Measurements from ENCODE around the gene AFF3. TPM values are rescaled to one million over a fixed set of nuclear protein-coding genes. Genes with fewer than 3 reads are reported as not detected.

Gene AFF3
- total and polyA plus RNA-seq, 10 donors, result 6.0 to 92.2 (median 64.0) TPM

GRCh38 chr2:99900556-99900955 is 241.8 kb downstream of the AFF3 start:
- intact Hi-C loops (cut with DNase I; ENCODE audit: low total_unique reads), result no loop called here
- 87 to 98% (median 93%) methylated on average over 7 of the region's 7 CpGs for WGBS, 5 donors
- Histone ChIP-seq H3K9me3 (no peaks in the 10 kb centered on the region), H3K4me1 (peaks cover 0 to 4% (median 0%) of the 10 kb centered on the region in 6 donors), H3K27me3 (replicated peaks in 1 of 7) (no peaks in the 10 kb centered on the region), H3K36me3 (peaks cover 0 to 26% (median 0%) of the 10 kb centered on the region in 6 donors), H3K27ac (no peak overlapping the region), H3K4me3 (no peak overlapping the region)
- DNase-seq, result no peak
- TF ChIP-seq, protein P1, sequence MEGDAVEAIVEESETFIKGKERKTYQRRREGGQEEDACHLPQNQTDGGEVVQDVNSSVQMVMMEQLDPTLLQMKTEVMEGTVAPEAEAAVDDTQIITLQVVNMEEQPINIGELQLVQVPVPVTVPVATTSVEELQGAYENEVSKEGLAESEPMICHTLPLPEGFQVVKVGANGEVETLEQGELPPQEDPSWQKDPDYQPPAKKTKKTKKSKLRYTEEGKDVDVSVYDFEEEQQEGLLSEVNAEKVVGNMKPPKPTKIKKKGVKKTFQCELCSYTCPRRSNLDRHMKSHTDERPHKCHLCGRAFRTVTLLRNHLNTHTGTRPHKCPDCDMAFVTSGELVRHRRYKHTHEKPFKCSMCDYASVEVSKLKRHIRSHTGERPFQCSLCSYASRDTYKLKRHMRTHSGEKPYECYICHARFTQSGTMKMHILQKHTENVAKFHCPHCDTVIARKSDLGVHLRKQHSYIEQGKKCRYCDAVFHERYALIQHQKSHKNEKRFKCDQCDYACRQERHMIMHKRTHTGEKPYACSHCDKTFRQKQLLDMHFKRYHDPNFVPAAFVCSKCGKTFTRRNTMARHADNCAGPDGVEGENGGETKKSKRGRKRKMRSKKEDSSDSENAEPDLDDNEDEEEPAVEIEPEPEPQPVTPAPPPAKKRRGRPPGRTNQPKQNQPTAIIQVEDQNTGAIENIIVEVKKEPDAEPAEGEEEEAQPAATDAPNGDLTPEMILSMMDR (IDR thresholded peaks at IDR 0.05 in 8 of 11, conservative IDR thresholded peaks at IDR 0.05 in 3 of 11), result no peak
- TF ChIP-seq POLR2AphosphoS5 (IDR thresholded peaks at IDR 0.05) (no peak), POLR2A (IDR thresholded peaks at IDR 0.05) (no peak)

DNA sequence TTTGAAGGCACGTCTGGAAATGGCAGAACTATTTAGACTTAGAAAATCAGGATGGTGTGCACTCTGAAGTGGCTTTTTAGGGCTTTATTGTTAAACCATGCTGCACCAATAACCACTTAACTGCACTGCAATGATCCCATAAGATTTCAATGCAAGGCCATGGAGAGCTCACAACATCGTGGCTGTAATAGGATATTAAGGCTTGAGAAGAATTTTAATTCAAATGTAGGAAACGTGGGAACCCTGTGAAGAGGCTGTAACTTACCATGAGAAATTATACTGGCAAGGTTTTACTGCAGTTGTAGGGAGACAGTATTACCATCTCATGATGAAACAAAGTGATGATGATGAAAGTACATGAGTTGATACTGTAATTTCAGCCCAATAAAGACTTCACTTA is 242.5 kb downstream of the AFF3 start:
- WGBS, 5 donors, result 68 to 88% (median 80%) methylated on average over 3 of the region's 3 CpGs

DNA sequence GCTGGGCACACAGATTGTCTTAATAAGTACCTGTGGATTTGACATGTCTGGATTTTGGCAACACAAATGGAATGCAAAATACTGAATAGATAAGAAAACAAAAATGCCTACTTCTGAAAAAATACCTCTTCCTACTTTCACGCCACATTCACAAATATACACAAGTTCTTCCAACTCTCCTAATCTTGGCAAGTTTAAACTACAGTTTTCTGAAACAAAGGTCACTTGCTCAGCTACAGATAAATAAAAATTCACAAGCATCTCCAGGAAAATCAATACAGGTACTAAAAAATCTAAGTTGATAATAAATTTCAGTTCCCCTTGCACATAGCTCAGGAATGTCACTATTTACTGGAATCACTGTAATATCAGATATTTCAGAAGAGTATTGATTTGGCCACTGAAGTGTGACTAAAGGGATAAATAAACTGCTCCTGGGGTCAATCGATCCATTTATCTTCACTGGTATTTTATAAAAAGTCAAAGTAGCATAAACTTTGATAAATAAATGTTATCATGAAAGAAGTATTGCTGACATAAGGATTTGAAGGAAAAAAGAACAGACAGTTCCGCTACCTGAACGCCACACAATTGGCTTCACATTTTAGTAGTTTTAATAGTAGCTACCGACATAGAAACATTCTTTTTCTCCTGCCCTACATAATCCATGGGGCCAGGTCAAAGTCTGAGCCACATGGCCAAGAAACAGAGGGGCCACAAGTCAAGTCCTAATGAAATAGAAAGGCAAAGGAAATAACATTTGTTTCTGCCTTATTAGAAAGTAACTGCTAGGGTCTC is 243.1 kb downstream of the AFF3 start:
- no peaks in the 10 kb centered on the region for H3K27me3 ChIP-seq (replicated peaks in 1 of 7)
- intact Hi-C loops (cut with DNase I; ENCODE audit: low total_unique reads), result no loop called here
- H3K27ac ChIP-seq, result no peak overlapping the region
- no peaks in the 10 kb centered on the region for H3K9me3 ChIP-seq
- H3K4me1 ChIP-seq, result peaks cover 0 to 4% (median 0%) of the 10 kb centered on the region in 6 donors
- peaks cover 0 to 22% (median 0%) of the 10 kb centered on the region in 6 donors for H3K36me3 ChIP-seq
- no peak for DNase-seq
- 73 to 94% (median 93%) methylated on average over 5 of the region's 5 CpGs for WGBS, 5 donors
- TF ChIP-seq POLR2A (IDR thresholded peaks at IDR 0.05), result no peak
- H3K4me3 ChIP-seq, result no peak overlapping the region

More for the DNA sequence above, 242.5 kb downstream of the AFF3 start:
- H3K9me3 ChIP-seq, result no peaks in the 10 kb centered on the region
- no peaks in the 10 kb centered on the region for H3K27me3 ChIP-seq (replicated peaks in 1 of 7)
- intact Hi-C loops (cut with DNase I; ENCODE audit: low total_unique reads), result no loop called here
- no peak overlapping the region for H3K27ac ChIP-seq
- H3K4me1 ChIP-seq, result peaks cover 0 to 4% (median 0%) of the 10 kb centered on the region in 6 donors
- no peak for DNase-seq
- peaks cover 0 to 24% (median 0%) of the 10 kb centered on the region in 6 donors for H3K36me3 ChIP-seq
- H3K4me3 ChIP-seq, result no peak overlapping the region
- TF ChIP-seq, protein P1 (IDR thresholded peaks at IDR 0.05 in 8 of 11, conservative IDR thresholded peaks at IDR 0.05 in 3 of 11), result no peak
- TF ChIP-seq POLR2AphosphoS5 (IDR thresholded peaks at IDR 0.05), result no peak
- TF ChIP-seq POLR2A (IDR thresholded peaks at IDR 0.05), result no peak

GRCh38 chr2:99898336-99899048 is 243.9 kb downstream of the AFF3 start:
- intact Hi-C loops (cut with DNase I; ENCODE audit: low total_unique reads), result no loop called here
- TF ChIP-seq, protein P1 (IDR thresholded peaks at IDR 0.05 in 8 of 11, conservative IDR thresholded peaks at IDR 0.05 in 3 of 11), result no peak
- TF ChIP-seq POLR2A (IDR thresholded peaks at IDR 0.05) (no peak), POLR2AphosphoS5 (IDR thresholded peaks at IDR 0.05) (no peak)
- Histone ChIP-seq H3K27ac (no peak overlapping the region), H3K9me3 (no peaks in the 10 kb centered on the region), H3K4me1 (peaks cover 0 to 4% (median 0%) of the 10 kb centered on the region in 6 donors), H3K36me3 (peaks cover 0 to 22% (median 0%) of the 10 kb centered on the region in 6 donors), H3K4me3 (no peak overlapping the region), H3K27me3 (replicated peaks in 1 of 7) (no peaks in the 10 kb centered on the region)
- no peak for DNase-seq
- WGBS, 5 donors, result 59 to 67% (median 64%) methylated on average over 12 of the region's 12 CpGs

Data from spleen (tissue), 11 donors.